Hematopoietic multipotent progenitor cell treated with erythropoietin and hydrocortisone succinate and interleukin-3 and kit ligand, for 6 days (in vitro differentiated cells): ENCODE measurements around the gene PUSL1.

Experiments used
- DNase-seq: peaks from one replicate; pipeline ENCODE4 v3.0.0-alpha.2; 2015

The PUSL1 gene

DNA sequence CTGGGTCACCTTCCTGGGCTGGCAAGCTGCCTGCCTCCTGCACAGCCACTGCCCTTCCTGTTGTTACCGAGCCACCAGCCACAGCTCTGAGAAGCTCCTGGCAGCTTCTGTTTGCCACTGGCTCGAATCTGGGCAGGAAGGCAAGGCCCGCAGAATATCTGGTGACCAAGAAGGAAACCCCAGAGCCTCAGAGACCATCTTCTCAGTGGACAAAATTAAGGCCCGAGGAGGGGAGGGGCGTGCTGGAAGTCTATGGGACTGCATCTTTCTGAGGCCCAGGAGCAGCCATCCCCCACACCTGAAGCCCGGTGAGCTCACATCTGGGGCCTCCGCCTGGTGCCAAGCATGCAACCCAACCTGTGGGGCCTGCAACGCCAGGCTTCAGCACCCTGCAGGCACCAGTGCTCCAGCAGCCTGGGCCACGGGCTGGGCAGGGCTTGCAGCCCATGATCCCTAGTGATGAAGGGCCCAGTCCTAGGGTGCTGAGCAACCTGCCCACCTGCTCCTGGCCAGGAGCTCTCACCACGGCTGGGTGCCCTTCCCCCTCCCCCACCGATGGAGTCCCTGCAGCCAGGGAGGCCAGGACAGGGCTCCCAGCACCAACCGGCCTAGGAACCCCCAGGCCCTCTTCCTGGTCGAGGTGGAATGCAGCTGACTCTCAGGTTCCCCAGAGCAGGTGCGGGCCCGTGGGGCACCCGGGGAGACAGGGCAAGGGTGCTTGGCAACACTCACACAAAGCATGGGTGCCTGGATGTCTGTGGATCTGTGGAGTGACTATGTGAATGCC, 17.1 kb downstream of the PUSL1 start:
- DNase-seq, result peak; percentile 28

GRCh38 chr1:1326075-1326605, 17.7 kb downstream of the PUSL1 start:
- no peak for DNase-seq

- DNase-seq, result no peak
Measured at GRCh38 chr1:1327291-1327690, 18.9 kb downstream of the PUSL1 start.

DNA sequence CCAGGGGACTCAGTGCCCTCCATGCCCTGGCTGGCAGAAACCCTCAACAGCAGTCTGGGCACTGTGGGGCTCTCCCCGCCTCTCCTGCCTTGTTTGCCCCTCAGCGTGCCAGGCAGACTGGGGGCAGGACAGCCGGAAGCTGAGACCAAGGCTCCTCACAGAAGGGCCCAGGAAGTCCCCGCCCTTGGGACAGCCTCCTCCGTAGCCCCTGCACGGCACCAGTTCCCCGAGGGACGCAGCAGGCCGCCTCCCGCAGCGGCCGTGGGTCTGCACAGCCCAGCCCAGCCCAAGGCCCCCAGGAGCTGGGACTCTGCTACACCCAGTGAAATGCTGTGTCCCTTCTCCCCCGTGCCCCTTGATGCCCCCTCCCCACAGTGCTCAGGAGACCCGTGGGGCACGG, 19.9 kb downstream of the PUSL1 start:
- DNase-seq, result no peak

DNA sequence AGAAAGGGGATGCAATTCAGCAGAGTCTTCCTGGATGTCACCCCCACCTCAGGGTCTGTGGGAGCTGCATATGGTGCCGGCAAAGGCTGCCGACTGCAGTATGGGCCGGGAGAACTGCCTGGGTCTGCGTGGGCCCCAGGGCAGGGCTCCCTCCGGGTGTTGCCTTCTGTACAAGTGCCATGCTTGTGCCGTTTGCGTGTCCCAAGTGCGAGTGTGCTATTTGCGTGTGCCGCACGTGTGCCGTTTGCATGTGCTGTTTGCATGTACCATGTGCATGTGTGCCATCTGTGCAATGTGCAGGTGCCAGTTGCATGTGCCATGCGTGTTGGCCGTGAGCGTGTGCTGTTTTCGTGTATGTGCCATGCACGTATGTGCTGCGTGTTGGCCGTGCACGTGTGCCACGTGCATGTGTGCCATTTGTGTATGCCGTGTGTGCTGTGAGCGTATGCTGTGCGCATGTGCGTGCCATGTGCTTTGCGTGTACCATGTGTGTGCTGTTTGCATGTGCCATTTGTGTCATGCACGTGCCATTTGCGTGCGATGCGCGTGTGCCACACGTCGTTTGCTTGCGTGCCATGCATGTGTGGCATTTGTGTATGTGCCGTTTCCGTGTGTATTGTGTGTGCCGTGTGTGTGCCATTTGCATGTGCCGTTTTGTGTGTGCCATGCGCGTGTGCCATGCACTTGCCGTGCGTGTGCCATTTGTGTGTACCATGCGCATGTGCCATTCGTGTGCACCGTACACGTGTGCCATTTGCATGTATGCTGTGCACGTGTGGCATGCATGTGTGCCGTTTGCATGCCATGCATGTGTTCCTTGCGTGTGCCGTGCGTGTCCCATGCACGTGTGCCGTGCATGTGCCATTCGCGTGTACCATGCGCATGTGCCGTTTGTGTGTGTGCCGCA, 21.2 kb downstream of the PUSL1 start:
- DNase-seq, result no peak

- DNase-seq, result no peak
Measured at GRCh38 chr1:1330366-1331067, 22.1 kb downstream of the PUSL1 start.

- DNase-seq, result no peak
Measured at GRCh38 chr1:1331068-1331965, 22.9 kb downstream of the PUSL1 start, which contains the start of gene TAS1R3. TAS1R3 (plus strand) TSS chr1:1331280; CDS start chr1:1331346, 66 bp downstream.

GRCh38 chr1:1332031-1332755, 23.8 kb downstream of the PUSL1 start:
- no peak for DNase-seq

GRCh38 chr1:1332774-1333480, 24.5 kb downstream of the PUSL1 start:
- DNase-seq, result no peak

DNA sequence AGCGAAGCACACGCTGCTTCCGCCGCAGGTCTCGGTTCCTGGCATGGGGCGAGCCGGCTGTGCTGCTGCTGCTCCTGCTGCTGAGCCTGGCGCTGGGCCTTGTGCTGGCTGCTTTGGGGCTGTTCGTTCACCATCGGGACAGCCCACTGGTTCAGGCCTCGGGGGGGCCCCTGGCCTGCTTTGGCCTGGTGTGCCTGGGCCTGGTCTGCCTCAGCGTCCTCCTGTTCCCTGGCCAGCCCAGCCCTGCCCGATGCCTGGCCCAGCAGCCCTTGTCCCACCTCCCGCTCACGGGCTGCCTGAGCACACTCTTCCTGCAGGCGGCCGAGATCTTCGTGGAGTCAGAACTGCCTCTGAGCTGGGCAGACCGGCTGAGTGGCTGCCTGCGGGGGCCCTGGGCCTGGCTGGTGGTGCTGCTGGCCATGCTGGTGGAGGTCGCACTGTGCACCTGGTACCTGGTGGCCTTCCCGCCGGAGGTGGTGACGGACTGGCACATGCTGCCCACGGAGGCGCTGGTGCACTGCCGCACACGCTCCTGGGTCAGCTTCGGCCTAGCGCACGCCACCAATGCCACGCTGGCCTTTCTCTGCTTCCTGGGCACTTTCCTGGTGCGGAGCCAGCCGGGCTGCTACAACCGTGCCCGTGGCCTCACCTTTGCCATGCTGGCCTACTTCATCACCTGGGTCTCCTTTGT, 25.3 kb downstream of the PUSL1 start:
- DNase-seq, result no peak

DNA sequence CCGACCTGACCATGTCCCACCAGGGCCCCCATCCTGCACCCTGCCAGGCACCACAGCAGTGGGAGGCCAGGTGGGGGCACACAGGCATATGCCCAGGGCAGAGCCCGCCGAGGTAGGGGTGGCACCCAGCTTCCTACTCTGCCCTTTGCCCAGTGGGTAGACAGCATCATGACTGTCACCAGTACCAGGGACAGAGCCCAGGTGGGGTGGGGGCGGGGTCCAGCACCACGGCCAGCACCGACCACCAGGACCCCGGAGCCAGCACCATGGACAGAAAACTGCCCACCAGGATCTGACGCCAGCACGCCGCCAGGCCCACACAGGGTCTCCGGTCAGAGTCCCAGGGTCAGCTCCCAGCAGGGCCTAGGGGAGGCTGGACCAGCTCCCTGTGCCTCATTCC, 26.4 kb downstream of the PUSL1 start:
- no peak for DNase-seq

GRCh38 chr1:1335283-1335682, 26.9 kb downstream of the PUSL1 start:
- DNase-seq, result no peak

DNA sequence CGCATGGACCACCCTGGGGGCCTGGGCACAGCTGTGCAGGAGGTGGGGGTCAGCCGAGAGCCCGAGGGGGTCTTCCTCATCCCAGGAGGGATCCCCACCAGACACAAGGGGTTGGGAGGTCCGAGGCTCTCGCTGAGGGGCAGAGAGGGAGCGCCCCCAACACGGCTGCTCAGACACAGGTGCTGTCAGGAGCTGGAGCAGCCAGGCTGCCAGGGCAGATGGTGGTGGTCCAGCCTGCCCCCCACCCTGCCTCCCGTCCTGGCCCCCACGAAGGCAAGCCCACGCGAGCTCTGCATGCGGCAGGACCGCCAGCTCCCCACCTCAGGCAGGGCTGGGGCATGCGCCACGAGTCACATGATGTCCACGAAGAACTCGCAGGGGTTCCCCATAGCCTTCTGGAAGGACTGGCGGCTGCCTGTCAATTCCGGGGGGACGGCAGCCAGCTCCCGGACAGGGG, 27.4 kb downstream of the PUSL1 start:
- no peak for DNase-seq

GRCh38 chr1:1336446-1336845, 28.0 kb downstream of the PUSL1 start:
- DNase-seq, result no peak

GRCh38 chr1:1336931-1337792, 28.8 kb downstream of the PUSL1 start:
- no peak for DNase-seq

- peak; percentile 54 for DNase-seq
Measured at GRCh38 chr1:1337793-1338147, 29.4 kb downstream of the PUSL1 start.

DNA sequence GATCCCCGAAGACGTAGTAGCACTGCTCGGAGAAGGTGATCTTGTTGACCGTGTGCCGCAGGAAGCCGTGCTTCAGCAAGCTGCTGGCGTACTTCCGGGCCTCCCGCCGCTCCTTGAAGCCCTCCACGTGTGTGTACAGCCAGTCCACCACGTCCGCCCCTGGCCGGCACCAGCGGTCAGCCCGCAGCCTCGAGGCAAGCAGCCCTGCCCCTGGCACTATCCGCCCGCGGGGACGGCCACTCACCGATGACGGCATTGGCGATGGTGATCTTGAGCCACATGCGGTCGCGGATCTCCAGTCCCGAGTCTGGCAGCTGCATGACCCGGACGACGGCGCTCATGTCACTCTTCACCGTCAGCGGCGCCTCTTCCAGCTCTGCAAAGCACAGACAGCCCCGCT, 29.9 kb downstream of the PUSL1 start:
- DNase-seq, result no peak

- no peak for DNase-seq
Measured at GRCh38 chr1:1340185-1340584, 31.8 kb downstream of the PUSL1 start.
